NB4 (cell line): ENCODE measurements around the gene AKAP5.

Experiments
- MAX ChIP-seq: IDR thresholded peaks from 2 replicates; pipeline ENCODE4 v1.6.1; 2011; ENCODE audit warnings: low read depth, low read length
- MYC ChIP-seq: IDR thresholded peaks from 2 replicates; pipeline ENCODE4 v1.6.1; 2011; ENCODE audit warnings: low read depth, low read length
- POLR2A ChIP-seq: IDR thresholded peaks from 2 replicates; pipeline ENCODE4 v1.6.1; 2011; ENCODE audit warnings: mild to moderate bottlenecking; ENCODE audit not compliant: insufficient read length; ENCODE audit errors: extremely low read depth
- TF ChIP-seq, protein P1 (sequence below): IDR thresholded peaks from one replicate; pipeline ENCODE4 v1.5.1; 2012; ENCODE audit warnings: low read depth, low read length

GRCh38 chr14:64475585-64476273 is 10.4 kb downstream of the AKAP5 start:
- TF ChIP-seq, protein P1, sequence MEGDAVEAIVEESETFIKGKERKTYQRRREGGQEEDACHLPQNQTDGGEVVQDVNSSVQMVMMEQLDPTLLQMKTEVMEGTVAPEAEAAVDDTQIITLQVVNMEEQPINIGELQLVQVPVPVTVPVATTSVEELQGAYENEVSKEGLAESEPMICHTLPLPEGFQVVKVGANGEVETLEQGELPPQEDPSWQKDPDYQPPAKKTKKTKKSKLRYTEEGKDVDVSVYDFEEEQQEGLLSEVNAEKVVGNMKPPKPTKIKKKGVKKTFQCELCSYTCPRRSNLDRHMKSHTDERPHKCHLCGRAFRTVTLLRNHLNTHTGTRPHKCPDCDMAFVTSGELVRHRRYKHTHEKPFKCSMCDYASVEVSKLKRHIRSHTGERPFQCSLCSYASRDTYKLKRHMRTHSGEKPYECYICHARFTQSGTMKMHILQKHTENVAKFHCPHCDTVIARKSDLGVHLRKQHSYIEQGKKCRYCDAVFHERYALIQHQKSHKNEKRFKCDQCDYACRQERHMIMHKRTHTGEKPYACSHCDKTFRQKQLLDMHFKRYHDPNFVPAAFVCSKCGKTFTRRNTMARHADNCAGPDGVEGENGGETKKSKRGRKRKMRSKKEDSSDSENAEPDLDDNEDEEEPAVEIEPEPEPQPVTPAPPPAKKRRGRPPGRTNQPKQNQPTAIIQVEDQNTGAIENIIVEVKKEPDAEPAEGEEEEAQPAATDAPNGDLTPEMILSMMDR: no peak
- TF ChIP-seq POLR2A (no peak), MAX (no peak), MYC (no peak)
